Smooth muscle cell (in vitro differentiated cells): ENCODE data around the gene ASMTL. TPM values are rescaled to one million over a fixed set of nuclear protein-coding genes. Genes with fewer than 3 reads are reported as not detected.

Experiments
- DNase-seq: peaks from one replicate; lab custom pipeline; 2025; ENCODE audit not compliant: unreplicated experiment; lab: John Stamatoyannopoulos, UW
- H2AFZ ChIP-seq: fragments of 200-600 bp; sonication (generic); 2 replicates; pipeline ENCODE4 v1.6.0; 2016; ENCODE audit warnings: antibody characterized with exemption, low read depth, mild to moderate bottlenecking
- H3F3A ChIP-seq: fragments of 200-600 bp; sonication (generic); 2 replicates; pipeline ENCODE4 v1.6.0; 2017; ENCODE audit warnings: antibody characterized with exemption, low read depth
- H3K27ac ChIP-seq: fragments of 200-600 bp; sonication (generic); 2 replicates; pipeline ENCODE4 v1.5.1; 2016; ENCODE audit warnings: low read depth, mild to moderate bottlenecking
- H3K27me3 ChIP-seq: fragments of 200-600 bp; sonication (generic); 2 replicates; pipeline ENCODE4 v1.6.1; 2016; ENCODE audit warnings: low read depth, mild to moderate bottlenecking
- H3K36me3 ChIP-seq: fragments of 200-600 bp; sonication (generic); 2 replicates; pipeline ENCODE4 v1.5.1; 2016; ENCODE audit warnings: low read depth
- H3K4me1 ChIP-seq: fragments of 200-600 bp; sonication (generic); 2 replicates; pipeline ENCODE4 v1.5.1; 2016; ENCODE audit warnings: low read depth
- H3K4me2 ChIP-seq: fragments of 200-600 bp; sonication (generic); 2 replicates; pipeline ENCODE4 v1.6.0; 2016; ENCODE audit warnings: mild to moderate bottlenecking
- H3K4me3 ChIP-seq: fragments of 200-600 bp; sonication (generic); 2 replicates; pipeline ENCODE4 v1.5.1; 2016; ENCODE audit warnings: mild to moderate bottlenecking
- H3K79me2 ChIP-seq: fragments of 200-600 bp; sonication (generic); 2 replicates; pipeline ENCODE4 v1.6.0; 2016; ENCODE audit warnings: low read depth, mild to moderate bottlenecking
- H3K9ac ChIP-seq: fragments of 200-600 bp; sonication (generic); 2 replicates; pipeline ENCODE4 v1.6.0; 2016; ENCODE audit warnings: low read depth
- H3K9me3 ChIP-seq: fragments of 200-600 bp; sonication (generic); replicated peaks from 2 replicates; pipeline ENCODE4 v1.5.1; 2016; ENCODE audit warnings: low read depth
- H4K20me1 ChIP-seq: fragments of 200-600 bp; sonication (generic); 2 replicates; pipeline ENCODE4 v1.6.0; 2016; ENCODE audit warnings: low read depth
- WGBS: methylation state at CpG from one replicate; pipeline ENCODE4 v1.1.7; 2016; ENCODE audit warnings: low lambda C conversion rate; 5-methylcytosine and 5-hydroxymethylcytosine counted together
- polyA plus RNA-seq: library from polyadenylated mRNA; unstranded; fragments of >200 nt; fragmentation: Nextera tagmentation; extraction: Ambion mirVana; gene quantifications from 2 replicates; pipeline ENCODE4 v1.2.1, GENCODE V29; 2016
- total RNA-seq: library from RNA; depleted of rRNA; stranded (reverse); fragments of >200 nt; gene quantifications from 2 replicates; pipeline ENCODE4 v1.2.3, GENCODE V29; 2014
- TF ChIP-seq, protein P1 (sequence below): fragments of 200-600 bp; sonication (generic); IDR thresholded peaks from 2 replicates; pipeline ENCODE4 v1.5.1; 2017; ENCODE audit warnings: borderline replicate concordance, mild to moderate bottlenecking, antibody characterized with exemption; ENCODE audit not compliant: insufficient read depth, poor library complexity, severe bottlenecking

The ASMTL gene
- total and polyA plus RNA-seq, 2 experiments from 2014 or later: 20.0 to 50.5 TPM

DNA sequence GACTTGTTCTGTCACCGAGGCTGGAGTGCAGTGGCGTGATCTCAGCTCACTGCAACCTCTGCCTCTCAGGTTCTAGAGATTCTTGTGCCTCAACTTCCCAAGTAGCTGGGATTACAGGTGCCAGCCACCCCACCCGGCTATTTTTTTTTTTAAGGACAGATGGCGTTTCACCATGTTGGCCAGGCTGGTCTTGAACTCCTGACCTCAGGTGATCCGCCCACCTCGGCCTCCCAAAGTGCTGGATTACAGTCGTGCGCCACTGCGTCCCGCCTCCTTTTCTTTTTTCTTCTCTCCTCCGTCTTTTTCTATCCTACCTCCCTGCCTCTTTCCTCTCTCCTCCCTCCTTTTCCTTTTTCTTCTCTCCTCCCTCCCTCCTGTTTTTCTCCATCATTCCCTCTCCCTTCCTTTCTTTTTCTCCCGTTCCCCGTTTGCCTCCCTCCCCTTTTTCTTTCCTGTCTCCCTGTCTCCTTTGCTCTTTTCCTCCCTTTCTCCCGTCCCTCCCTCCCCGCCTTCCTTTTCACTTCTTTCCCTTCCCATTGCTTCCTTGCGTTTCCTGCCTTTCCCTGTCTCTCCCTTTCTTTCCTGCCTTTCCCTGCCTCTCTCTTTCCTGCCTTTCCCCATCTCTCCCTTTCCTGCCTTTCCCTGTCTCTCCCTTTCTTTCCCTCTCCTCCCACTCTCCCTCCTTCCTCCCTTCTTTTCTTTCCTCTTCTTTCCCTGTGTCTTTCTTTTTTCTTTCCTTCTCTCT is 58.7 kb downstream of the ASMTL start:
- H3K4me2 ChIP-seq: peak overlapping the region; percentile 98
- no peak overlapping the region for H3K9ac ChIP-seq
- H4K20me1 ChIP-seq: peaks cover 34% of the 10 kb centered on the region
- TF ChIP-seq, protein P1, sequence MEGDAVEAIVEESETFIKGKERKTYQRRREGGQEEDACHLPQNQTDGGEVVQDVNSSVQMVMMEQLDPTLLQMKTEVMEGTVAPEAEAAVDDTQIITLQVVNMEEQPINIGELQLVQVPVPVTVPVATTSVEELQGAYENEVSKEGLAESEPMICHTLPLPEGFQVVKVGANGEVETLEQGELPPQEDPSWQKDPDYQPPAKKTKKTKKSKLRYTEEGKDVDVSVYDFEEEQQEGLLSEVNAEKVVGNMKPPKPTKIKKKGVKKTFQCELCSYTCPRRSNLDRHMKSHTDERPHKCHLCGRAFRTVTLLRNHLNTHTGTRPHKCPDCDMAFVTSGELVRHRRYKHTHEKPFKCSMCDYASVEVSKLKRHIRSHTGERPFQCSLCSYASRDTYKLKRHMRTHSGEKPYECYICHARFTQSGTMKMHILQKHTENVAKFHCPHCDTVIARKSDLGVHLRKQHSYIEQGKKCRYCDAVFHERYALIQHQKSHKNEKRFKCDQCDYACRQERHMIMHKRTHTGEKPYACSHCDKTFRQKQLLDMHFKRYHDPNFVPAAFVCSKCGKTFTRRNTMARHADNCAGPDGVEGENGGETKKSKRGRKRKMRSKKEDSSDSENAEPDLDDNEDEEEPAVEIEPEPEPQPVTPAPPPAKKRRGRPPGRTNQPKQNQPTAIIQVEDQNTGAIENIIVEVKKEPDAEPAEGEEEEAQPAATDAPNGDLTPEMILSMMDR: no peak
- H2AFZ ChIP-seq: no peak overlapping the region
- no peaks in the 10 kb centered on the region for H3K27me3 ChIP-seq
- H3K4me1 ChIP-seq: peaks cover 15% of the 10 kb centered on the region
- H3K9me3 ChIP-seq: no peaks in the 10 kb centered on the region
- H3F3A ChIP-seq: peaks cover 16% of the 10 kb centered on the region
- peaks cover 10% of the 10 kb centered on the region for H3K36me3 ChIP-seq
- peak overlapping the region; percentile 24 for H3K27ac ChIP-seq
- WGBS: 77% methylated on average over 12 of the region's 16 CpGs
- no peak overlapping the region for H3K4me3 ChIP-seq
- peaks cover 32% of the 10 kb centered on the region for H3K79me2 ChIP-seq
- DNase-seq: no peak

DNA sequence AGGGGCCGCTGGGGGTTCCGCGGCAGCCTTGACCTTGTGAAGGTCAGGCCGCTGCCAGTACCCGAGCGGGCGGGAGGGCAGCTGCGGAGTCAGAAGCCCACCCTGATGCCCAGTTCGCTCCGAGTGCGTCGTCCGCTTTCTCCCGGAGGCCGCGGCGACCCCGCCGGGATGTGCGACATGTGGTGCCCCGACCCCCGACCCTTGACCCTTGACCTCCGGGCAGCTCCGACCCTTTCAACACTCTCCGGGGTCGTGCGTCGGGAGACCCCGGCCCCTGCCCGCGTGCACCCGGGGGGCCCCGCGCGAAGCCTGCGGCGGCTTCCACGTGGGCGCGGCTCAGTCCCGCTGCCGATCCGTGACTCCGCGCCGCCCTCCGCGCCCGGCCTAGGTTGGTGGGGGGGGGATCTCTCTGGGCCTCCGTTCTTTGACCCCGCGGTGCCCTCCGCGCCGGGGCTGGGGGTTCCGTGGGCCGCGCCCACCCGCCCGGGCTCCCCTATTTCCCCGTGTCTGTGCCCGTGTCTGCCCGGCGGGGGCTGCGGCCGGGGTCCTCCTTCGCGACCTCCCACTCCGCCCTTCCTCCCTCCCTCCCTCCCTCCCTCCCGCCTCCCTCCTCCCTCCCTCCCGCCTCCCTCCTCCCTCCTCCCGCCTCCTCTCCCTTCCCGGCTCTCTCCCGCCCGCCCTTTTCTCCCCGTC is 60.2 kb downstream of the ASMTL start:
- peak overlapping the region; percentile 93 for H3K27ac ChIP-seq
- under 1% methylated on average over 52 of the region's 76 CpGs for WGBS
- DNase-seq: no peak
- peaks cover 15% of the 10 kb centered on the region for H3K4me1 ChIP-seq
- peaks cover 16% of the 10 kb centered on the region for H3F3A ChIP-seq
- H3K9ac ChIP-seq: peak overlapping the region; percentile 87
- TF ChIP-seq, protein P1: no peak
- peaks cover 11% of the 10 kb centered on the region for H3K36me3 ChIP-seq
- H2AFZ ChIP-seq: peak overlapping the region; percentile 66
- H3K4me3 ChIP-seq: peak overlapping the region; percentile 100
- peak overlapping the region; percentile 98 for H3K4me2 ChIP-seq
- peaks cover 47% of the 10 kb centered on the region for H3K79me2 ChIP-seq
- no peaks in the 10 kb centered on the region for H3K9me3 ChIP-seq
- no peaks in the 10 kb centered on the region for H3K27me3 ChIP-seq
- peaks cover 49% of the 10 kb centered on the region for H4K20me1 ChIP-seq

DNA sequence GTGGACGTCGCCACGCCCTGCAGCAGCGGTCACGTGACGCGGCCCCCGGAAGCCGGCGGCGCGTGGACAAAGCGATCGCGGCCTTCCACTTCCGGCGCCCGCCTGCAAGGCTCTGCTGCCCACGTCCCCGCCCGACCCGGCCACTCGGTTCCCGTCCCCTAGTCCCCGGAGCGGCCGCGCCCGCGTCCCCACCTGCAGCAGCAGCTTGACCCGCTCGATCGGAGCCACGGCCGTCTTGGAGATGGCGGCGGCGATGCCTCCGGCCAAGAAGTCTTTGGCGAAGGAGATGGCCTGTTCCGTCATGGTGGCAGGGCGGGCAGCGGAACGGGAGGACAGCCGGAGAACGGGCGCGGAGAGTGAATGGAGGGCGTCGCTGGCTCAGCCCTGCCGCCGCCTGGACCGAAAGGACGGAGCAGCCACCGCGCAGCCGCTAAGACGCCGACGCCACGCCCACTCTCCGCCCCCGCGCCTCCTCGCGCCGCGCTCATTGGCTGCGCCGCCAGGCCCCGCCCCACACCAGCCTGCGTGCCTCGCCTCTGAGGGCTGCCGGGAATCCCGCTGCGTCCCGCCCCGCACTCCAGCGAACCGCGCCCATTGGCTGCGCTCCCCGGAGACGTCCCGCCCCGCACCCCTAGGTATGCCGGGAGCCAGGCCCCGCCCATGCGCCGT is 60.9 kb downstream of the ASMTL start, which contains the start of gene SLC25A6:
Gene SLC25A6 (minus strand): TSS at position 407 of the 669 bp plus-strand sequence. CDS start 104 bp downstream, at position 303.
- Histone ChIP-seq H3K79me2 (peaks cover 54% of the 10 kb centered on the region), H3K27me3 (no peaks in the 10 kb centered on the region), H3K4me3 (peak within 1 kb of the TSS; percentile 100), H3K9ac (peak within 1 kb of the TSS; percentile 99), H3K27ac (peak within 1 kb of the TSS; percentile 100), H3K9me3 (no peaks in the 10 kb centered on the region), H2AFZ (peak within 1 kb of the TSS; percentile 66), H3K4me1 (peaks cover 15% of the 10 kb centered on the region), H3K4me2 (peak within 1 kb of the TSS; percentile 98), H3K36me3 (peaks cover 11% of the 10 kb centered on the region), H3F3A (peaks cover 16% of the 10 kb centered on the region), H4K20me1 (peaks cover 56% of the 10 kb centered on the region)
- no peak for DNase-seq
- TF ChIP-seq, protein P1: no peak
- under 1% methylated on average over 41 of the region's 90 CpGs for WGBS
